IMR-90 (cell line): Measurements from ENCODE around the gene BARD1. TPM values are rescaled to one million over a fixed set of nuclear protein-coding genes. Genes with fewer than 3 reads are reported as not detected.

ENCODE experiments used
- microRNA-seq, 2 experiments: library from miRNA; stranded (forward) in 1 of 2; unstranded in 1 of 2; fragments of 10-50 nt in 1 of 2; fragments of <30 nt in 1 of 2; gene quantifications in 1 of 2; microRNA quantifications in 1 of 2; one replicate each; pipeline versions ENCODE3 to v1.1.0; 2013 to 2020; ENCODE audit not compliant: insufficient read depth in 1 of 2, insufficient read length in 1 of 2, unreplicated experiment in 1 of 2
- polyA plus RNA-seq, 3 experiments: library from polyadenylated mRNA; depleted of rRNA; stranded (reverse); fragments of >200 nt; gene quantifications; 2 replicates each; pipeline ENCODE4 v1.2.3, GENCODE V29; 2012; ENCODE audit warnings: low replicate concordance in 1 of 3
- small RNA-seq, 5 experiments: library from RNA; depleted of rRNA; stranded (forward); fragments of <200 nt; gene quantifications; one replicate each; pipeline ENCODE3, GENCODE V24; 2012
- total RNA-seq: library from RNA; depleted of rRNA; stranded (reverse); fragments of >200 nt; gene quantifications from 2 replicates; pipeline ENCODE4 v1.2.3, GENCODE V29; 2012

Gene BARD1
- total and polyA plus RNA-seq, 2 of the 4 experiments (the other 2 are of a cell fraction): 3.1 to 34.6 TPM

Small RNA genes within 50 kb of the gene (microRNA-seq; reads per million reads assigned to microRNA genes)
- gene SNORA70I (ENCODE audit: insufficient read depth, insufficient read length): not detected

Small RNA genes within 50 kb of the gene (small RNA-seq; reads per million reads assigned to genes)
- gene SNORA70I: 0 to 0.60 (median 0) reads per million in 5 experiments
